GM23338 (cell line): ENCODE measurements around the gene THOP1. TPM values are rescaled to one million over a fixed set of nuclear protein-coding genes. Genes with fewer than 3 reads are reported as not detected.

ENCODE experiments used
- ATAC-seq: fragments of 200-7000 bp; cut with Tn5 transposase; 3 replicates; pipeline ENCODE4 v1.9.1; 2020
- DNase-seq: peaks from one replicate; pipeline ENCODE4 v3.0.0-alpha.2; 2015; ENCODE audit warnings: low spot score
- H2AFZ ChIP-seq: fragments of 200-600 bp; sonication (generic); 2 replicates; pipeline ENCODE4 v1.8.0; 2016; ENCODE audit warnings: antibody characterized with exemption, mild to moderate bottlenecking, moderate library complexity
- H3F3A ChIP-seq: fragments of 200-600 bp; sonication (generic); replicated peaks from 2 replicates; pipeline ENCODE4 v1.8.0; 2017; ENCODE audit warnings: antibody characterized with exemption, mixed run types, low read depth
- H3K27ac ChIP-seq: fragments of 200-600 bp; sonication (generic); 2 replicates; pipeline ENCODE4 v1.6.1; 2016; ENCODE audit warnings: low read depth
- H3K27me3 ChIP-seq: fragments of 200-600 bp; sonication (generic); 2 replicates; pipeline ENCODE4 v1.8.0; 2016; ENCODE audit warnings: mild to moderate bottlenecking, mixed run types, moderate library complexity; ENCODE audit not compliant: insufficient read depth
- H3K36me3 ChIP-seq: fragments of 200-600 bp; sonication (generic); 2 replicates; pipeline ENCODE4 v1.8.0; 2016; ENCODE audit warnings: mild to moderate bottlenecking; ENCODE audit not compliant: insufficient read depth
- H3K4me1 ChIP-seq: fragments of 200-600 bp; sonication (generic); 2 replicates; pipeline ENCODE4 v1.8.0; 2016; ENCODE audit warnings: mild to moderate bottlenecking, moderate library complexity; ENCODE audit not compliant: insufficient read depth
- H3K4me2 ChIP-seq: fragments of 200-600 bp; sonication (generic); 2 replicates; pipeline ENCODE4 v1.7.1; 2017; ENCODE audit warnings: mixed run types
- H3K4me3 ChIP-seq: fragments of 200-600 bp; sonication (generic); 2 replicates; pipeline ENCODE4 v1.6.1; 2016; ENCODE audit warnings: mixed run types
- H3K79me2 ChIP-seq: fragments of 200-600 bp; sonication (generic); replicated peaks from 2 replicates; pipeline ENCODE4 v1.8.0; 2017; ENCODE audit warnings: mild to moderate bottlenecking; ENCODE audit not compliant: insufficient read depth
- H3K9me2 ChIP-seq: fragments of 200-600 bp; sonication (generic); 2 replicates; pipeline ENCODE4 v1.8.0; 2017; ENCODE audit not compliant: insufficient read depth
- H4K20me1 ChIP-seq: fragments of 200-600 bp; sonication (generic); replicated peaks from 2 replicates; pipeline ENCODE4 v1.8.0; 2017; ENCODE audit warnings: mild to moderate bottlenecking; ENCODE audit not compliant: insufficient read depth
- H3K27ac Mint-ChIP-seq: 2 replicates; pipeline ENCODE4 v1.8.0; 2020; ENCODE audit warnings: inconsistent platforms, mild to moderate bottlenecking, moderate library complexity, mixed read lengths
- H3K27me3 Mint-ChIP-seq: 3 replicates; pipeline ENCODE4 v1.8.0; 2022; ENCODE audit warnings: low read depth, mild to moderate bottlenecking, moderate library complexity, mixed read lengths, inconsistent platforms; ENCODE audit not compliant: insufficient read depth, poor library complexity
- H3K36me3 Mint-ChIP-seq: 3 replicates; pipeline ENCODE4 v1.8.0; 2021; ENCODE audit warnings: low read depth, mild to moderate bottlenecking, inconsistent platforms, moderate library complexity, mixed read lengths
- H3K4me1 Mint-ChIP-seq: 3 replicates; pipeline ENCODE4 v1.8.0; 2020; ENCODE audit warnings: mild to moderate bottlenecking, inconsistent platforms, mixed read lengths
- H3K4me3 Mint-ChIP-seq: 3 replicates; pipeline ENCODE4 v1.8.0; 2021; ENCODE audit warnings: moderate library complexity, mild to moderate bottlenecking, inconsistent platforms, mixed read lengths
- H3K9me3 Mint-ChIP-seq: 3 replicates; pipeline ENCODE4 v1.8.0; 2020; ENCODE audit warnings: moderate library complexity, mild to moderate bottlenecking, inconsistent platforms, mixed read lengths
- ETS1 ChIP-seq: IDR thresholded peaks from 2 replicates; pipeline ENCODE4 v1.6.1; 2016; ENCODE audit warnings: antibody characterized with exemption
- EZH2phosphoT487 ChIP-seq: fragments of 200-600 bp; sonication (generic); IDR thresholded peaks from one replicate; pipeline ENCODE4 v1.8.1; 2018; ENCODE audit warnings: antibody characterized with exemption; ENCODE audit not compliant: unreplicated experiment
- JUNB ChIP-seq: IDR thresholded peaks from one replicate; pipeline ENCODE4 v1.6.1; 2016; ENCODE audit warnings: antibody characterized with exemption; ENCODE audit not compliant: unreplicated experiment
- NANOG ChIP-seq: IDR thresholded peaks from 2 replicates; pipeline ENCODE4 v1.6.1; 2016; ENCODE audit warnings: antibody characterized with exemption, borderline replicate concordance
- STAT1 ChIP-seq: IDR thresholded peaks from one replicate; pipeline ENCODE4 v1.6.1; 2016; ENCODE audit warnings: antibody characterized with exemption; ENCODE audit not compliant: unreplicated experiment
- polyA plus RNA-seq: library from polyadenylated mRNA; unstranded; fragments of >200 nt; fragmentation: Nextera tagmentation; extraction: Ambion mirVana; gene quantifications from 2 replicates; pipeline ENCODE4 v1.2.1, GENCODE V29; 2016
- total RNA-seq: library from RNA; depleted of rRNA; stranded (reverse); fragments of >200 nt; shearing (Covaris generic); gene quantifications from 2 replicates; pipeline ENCODE4 v1.2.3, GENCODE V29; 2014
- TF ChIP-seq, protein P1 (sequence below): fragments of 250-450 bp; sonication (Bioruptor Pico); IDR thresholded peaks from 2 replicates; pipeline ENCODE4 v1.5.0; 2020; ENCODE audit warnings: mild to moderate bottlenecking, moderate library complexity
- TF ChIP-seq, protein P2 (sequence below): IDR thresholded peaks from one replicate; pipeline ENCODE4 v1.6.1; 2018; ENCODE audit warnings: antibody characterized with exemption; ENCODE audit not compliant: unreplicated experiment

Gene THOP1
- total and polyA plus RNA-seq, 2 experiments from 2014 or later: 110 to 229 TPM

DNA sequence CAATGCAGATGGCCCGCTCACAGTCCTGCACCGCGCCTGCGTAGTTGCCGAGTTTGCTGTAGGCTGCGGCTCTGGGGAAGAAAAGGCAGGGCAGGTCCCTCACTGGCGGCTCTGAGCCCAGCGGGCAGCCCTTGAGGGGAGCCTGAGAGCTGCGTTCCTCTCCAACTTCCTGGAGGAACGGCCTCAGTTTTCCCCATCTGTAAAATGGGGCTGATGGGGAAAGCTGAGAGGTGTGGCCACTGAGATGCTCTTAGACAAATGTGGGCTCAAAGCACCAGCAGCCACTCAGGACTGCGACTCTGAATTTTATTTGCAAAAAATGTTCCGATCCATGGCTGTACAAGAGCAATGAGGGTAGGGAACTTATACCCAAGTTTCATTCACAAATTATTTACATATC is 21.6 kb upstream of the THOP1 start:
- Histone ChIP-seq H3K9me2 (no peaks in the 10 kb centered on the region), H3K36me3 (peaks cover 9% of the 10 kb centered on the region), H3K4me3 (no peak overlapping the region), H3K4me1 (no peaks in the 10 kb centered on the region), H3F3A (no peaks in the 10 kb centered on the region), H3K27ac (no peak overlapping the region), H3K4me2 (no peak overlapping the region), H4K20me1 (peaks cover 6% of the 10 kb centered on the region; the same call in 1 of the 2 replicates), H3K79me2 (0 out of 2 replicates have a peak, but pooled peaks cover under 1% of the 10 kb centered on the region), H2AFZ (no peak overlapping the region), H3K27me3 (no peaks in the 10 kb centered on the region)
- no peaks in the 10 kb centered on the region for H3K4me1 Mint-ChIP-seq
- H3K36me3 Mint-ChIP-seq: peaks cover 61% of the 10 kb centered on the region
- TF ChIP-seq JUNB (no peak), EZH2phosphoT487 (no peak), NANOG (no peak), STAT1 (no peak), ETS1 (no peak)
- TF ChIP-seq, protein P1, sequence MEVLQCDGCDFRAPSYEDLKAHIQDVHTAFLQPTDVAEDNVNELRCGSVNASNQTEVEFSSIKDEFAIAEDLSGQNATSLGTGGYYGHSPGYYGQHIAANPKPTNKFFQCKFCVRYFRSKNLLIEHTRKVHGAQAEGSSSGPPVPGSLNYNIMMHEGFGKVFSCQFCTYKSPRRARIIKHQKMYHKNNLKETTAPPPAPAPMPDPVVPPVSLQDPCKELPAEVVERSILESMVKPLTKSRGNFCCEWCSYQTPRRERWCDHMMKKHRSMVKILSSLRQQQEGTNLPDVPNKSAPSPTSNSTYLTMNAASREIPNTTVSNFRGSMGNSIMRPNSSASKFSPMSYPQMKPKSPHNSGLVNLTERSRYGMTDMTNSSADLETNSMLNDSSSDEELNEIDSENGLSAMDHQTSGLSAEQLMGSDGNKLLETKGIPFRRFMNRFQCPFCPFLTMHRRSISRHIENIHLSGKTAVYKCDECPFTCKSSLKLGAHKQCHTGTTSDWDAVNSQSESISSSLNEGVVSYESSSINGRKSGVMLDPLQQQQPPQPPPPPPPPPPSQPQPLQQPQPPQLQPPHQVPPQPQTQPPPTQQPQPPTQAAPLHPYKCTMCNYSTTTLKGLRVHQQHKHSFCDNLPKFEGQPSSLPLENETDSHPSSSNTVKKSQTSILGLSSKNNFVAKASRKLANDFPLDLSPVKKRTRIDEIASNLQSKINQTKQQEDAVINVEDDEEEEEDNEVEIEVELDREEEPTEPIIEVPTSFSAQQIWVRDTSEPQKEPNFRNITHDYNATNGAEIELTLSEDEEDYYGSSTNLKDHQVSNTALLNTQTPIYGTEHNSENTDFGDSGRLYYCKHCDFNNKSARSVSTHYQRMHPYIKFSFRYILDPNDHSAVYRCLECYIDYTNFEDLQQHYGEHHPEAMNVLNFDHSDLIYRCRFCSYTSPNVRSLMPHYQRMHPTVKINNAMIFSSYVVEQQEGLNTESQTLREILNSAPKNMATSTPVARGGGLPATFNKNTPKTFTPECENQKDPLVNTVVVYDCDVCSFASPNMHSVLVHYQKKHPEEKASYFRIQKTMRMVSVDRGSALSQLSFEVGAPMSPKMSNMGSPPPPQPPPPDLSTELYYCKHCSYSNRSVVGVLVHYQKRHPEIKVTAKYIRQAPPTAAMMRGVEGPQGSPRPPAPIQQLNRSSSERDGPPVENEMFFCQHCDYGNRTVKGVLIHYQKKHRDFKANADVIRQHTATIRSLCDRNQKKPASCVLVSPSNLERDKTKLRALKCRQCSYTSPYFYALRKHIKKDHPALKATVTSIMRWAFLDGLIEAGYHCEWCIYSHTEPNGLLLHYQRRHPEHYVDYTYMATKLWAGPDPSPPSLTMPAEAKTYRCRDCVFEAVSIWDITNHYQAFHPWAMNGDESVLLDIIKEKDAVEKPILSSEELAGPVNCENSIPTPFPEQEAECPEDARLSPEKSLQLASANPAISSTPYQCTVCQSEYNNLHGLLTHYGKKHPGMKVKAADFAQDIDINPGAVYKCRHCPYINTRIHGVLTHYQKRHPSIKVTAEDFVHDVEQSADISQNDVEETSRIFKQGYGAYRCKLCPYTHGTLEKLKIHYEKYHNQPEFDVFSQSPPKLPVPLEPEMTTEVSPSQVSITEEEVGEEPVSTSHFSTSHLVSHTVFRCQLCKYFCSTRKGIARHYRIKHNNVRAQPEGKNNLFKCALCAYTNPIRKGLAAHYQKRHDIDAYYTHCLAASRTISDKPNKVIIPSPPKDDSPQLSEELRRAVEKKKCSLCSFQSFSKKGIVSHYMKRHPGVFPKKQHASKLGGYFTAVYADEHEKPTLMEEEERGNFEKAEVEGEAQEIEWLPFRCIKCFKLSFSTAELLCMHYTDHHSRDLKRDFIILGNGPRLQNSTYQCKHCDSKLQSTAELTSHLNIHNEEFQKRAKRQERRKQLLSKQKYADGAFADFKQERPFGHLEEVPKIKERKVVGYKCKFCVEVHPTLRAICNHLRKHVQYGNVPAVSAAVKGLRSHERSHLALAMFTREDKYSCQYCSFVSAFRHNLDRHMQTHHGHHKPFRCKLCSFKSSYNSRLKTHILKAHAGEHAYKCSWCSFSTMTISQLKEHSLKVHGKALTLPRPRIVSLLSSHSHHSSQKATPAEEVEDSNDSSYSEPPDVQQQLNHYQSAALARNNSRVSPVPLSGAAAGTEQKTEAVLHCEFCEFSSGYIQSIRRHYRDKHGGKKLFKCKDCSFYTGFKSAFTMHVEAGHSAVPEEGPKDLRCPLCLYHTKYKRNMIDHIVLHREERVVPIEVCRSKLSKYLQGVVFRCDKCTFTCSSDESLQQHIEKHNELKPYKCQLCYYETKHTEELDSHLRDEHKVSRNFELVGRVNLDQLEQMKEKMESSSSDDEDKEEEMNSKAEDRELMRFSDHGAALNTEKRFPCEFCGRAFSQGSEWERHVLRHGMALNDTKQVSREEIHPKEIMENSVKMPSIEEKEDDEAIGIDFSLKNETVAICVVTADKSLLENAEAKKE (CRISPR knock-in tag): no peak
- TF ChIP-seq, protein P2, sequence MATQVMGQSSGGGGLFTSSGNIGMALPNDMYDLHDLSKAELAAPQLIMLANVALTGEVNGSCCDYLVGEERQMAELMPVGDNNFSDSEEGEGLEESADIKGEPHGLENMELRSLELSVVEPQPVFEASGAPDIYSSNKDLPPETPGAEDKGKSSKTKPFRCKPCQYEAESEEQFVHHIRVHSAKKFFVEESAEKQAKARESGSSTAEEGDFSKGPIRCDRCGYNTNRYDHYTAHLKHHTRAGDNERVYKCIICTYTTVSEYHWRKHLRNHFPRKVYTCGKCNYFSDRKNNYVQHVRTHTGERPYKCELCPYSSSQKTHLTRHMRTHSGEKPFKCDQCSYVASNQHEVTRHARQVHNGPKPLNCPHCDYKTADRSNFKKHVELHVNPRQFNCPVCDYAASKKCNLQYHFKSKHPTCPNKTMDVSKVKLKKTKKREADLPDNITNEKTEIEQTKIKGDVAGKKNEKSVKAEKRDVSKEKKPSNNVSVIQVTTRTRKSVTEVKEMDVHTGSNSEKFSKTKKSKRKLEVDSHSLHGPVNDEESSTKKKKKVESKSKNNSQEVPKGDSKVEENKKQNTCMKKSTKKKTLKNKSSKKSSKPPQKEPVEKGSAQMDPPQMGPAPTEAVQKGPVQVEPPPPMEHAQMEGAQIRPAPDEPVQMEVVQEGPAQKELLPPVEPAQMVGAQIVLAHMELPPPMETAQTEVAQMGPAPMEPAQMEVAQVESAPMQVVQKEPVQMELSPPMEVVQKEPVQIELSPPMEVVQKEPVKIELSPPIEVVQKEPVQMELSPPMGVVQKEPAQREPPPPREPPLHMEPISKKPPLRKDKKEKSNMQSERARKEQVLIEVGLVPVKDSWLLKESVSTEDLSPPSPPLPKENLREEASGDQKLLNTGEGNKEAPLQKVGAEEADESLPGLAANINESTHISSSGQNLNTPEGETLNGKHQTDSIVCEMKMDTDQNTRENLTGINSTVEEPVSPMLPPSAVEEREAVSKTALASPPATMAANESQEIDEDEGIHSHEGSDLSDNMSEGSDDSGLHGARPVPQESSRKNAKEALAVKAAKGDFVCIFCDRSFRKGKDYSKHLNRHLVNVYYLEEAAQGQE: no peak
- H3K27ac Mint-ChIP-seq: no peak overlapping the region
- no peak overlapping the region for H3K4me3 Mint-ChIP-seq
- peaks cover 9% of the 10 kb centered on the region for H3K27me3 Mint-ChIP-seq
- ATAC-seq (no peak), DNase-seq (no peak)
- no peaks in the 10 kb centered on the region for H3K9me3 Mint-ChIP-seq
